ENCODE measurements around the gene ARHGAP6. TPM values are rescaled to one million over a fixed set of nuclear protein-coding genes. Genes with fewer than 3 reads are reported as not detected.

ARHGAP6 gene
- total and polyA plus RNA-seq, 8 donors: 7.0 to 25.4 (median 20.5) TPM

DNA sequence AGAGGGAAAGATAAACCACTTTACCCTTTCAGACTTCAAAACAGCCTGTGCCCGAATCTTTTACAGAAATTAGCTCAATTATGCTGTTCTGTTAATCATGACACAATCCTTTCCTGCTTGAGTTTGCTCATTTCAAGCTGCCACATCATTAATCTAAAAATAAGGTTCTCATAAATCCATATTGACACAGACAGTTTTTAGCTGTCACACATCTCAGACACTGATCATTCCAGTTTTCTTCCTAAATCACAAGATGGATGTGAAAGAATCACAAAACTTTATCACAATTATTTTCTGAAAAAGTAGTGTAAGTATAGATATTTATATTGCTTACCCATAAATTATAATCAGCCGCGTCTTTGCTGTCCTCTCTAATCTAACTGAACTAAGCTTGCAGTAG is 400.4 kb downstream of the ARHGAP6 start:
- H3K27ac ChIP-seq: no peak overlapping the region
- no peak for DNase-seq
- no peaks in the 10 kb centered on the region for H3K27me3 ChIP-seq
- TF ChIP-seq, protein P1, sequence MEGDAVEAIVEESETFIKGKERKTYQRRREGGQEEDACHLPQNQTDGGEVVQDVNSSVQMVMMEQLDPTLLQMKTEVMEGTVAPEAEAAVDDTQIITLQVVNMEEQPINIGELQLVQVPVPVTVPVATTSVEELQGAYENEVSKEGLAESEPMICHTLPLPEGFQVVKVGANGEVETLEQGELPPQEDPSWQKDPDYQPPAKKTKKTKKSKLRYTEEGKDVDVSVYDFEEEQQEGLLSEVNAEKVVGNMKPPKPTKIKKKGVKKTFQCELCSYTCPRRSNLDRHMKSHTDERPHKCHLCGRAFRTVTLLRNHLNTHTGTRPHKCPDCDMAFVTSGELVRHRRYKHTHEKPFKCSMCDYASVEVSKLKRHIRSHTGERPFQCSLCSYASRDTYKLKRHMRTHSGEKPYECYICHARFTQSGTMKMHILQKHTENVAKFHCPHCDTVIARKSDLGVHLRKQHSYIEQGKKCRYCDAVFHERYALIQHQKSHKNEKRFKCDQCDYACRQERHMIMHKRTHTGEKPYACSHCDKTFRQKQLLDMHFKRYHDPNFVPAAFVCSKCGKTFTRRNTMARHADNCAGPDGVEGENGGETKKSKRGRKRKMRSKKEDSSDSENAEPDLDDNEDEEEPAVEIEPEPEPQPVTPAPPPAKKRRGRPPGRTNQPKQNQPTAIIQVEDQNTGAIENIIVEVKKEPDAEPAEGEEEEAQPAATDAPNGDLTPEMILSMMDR (IDR thresholded peaks at IDR 0.05): no peak
- H3K4me3 ChIP-seq: no peak overlapping the region
- H3K9me3 ChIP-seq: no peaks in the 10 kb centered on the region
- intact Hi-C loops (cut with DNase I): no loop called here
- no peaks in the 10 kb centered on the region for H3K4me1 ChIP-seq
- no peak for ATAC-seq
- H3K36me3 ChIP-seq: no peaks in the 10 kb centered on the region

DNA sequence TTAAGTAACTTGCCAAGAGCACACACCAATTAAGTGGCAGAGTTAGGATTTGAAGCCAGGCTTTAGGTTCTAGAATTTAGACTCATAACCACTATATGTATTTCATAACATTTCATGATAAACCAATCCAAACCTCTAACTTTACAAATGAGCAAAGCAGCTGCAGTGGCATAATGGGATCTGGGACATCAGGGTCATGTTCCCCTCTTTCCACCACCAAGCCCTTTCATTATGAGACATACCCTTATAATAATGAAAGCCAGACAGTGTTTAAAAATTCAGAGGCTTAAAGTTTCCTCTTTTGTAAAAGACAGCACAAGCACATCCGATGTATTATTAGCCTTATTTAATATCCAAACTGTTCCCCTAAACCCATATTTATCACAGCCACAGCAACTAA is 400.8 kb downstream of the ARHGAP6 start:
- ATAC-seq (no peak), DNase-seq (no peak)
- Histone ChIP-seq H3K4me3 (no peak overlapping the region), H3K9me3 (no peaks in the 10 kb centered on the region), H3K4me1 (no peaks in the 10 kb centered on the region), H3K27ac (no peak overlapping the region), H3K36me3 (no peaks in the 10 kb centered on the region), H3K27me3 (no peaks in the 10 kb centered on the region)
- TF ChIP-seq, protein P1 (IDR thresholded peaks at IDR 0.05): no peak
- intact Hi-C loops (cut with DNase I): no loop called here

DNA sequence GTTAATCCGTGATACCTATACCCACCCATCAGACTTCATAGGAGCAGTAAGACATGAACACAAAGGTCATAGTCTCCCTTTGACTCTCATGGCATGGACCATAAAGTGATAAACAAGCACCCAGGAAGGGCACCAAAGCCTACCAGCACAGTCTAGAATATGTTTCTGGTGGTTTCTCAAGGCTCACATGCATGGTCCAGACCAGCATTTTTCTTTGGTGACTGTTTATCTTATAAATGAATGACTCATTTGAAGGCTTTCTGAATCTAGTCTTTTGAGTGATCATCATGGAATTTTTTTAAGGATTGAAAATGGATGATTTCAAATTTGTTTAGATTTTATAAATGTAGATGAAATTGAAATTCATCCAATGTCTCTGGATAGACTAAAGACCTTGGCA is 404.5 kb downstream of the ARHGAP6 start:
- peak overlapping the region in 1 of 2 donors; percentile 19 for H3K27ac ChIP-seq
- H3K9me3 ChIP-seq: no peaks in the 10 kb centered on the region
- no peaks in the 10 kb centered on the region for H3K27me3 ChIP-seq
- no peaks in the 10 kb centered on the region for H3K36me3 ChIP-seq
- no peaks in the 10 kb centered on the region for H3K4me1 ChIP-seq
- no peak for ATAC-seq
- H3K4me3 ChIP-seq: no peak overlapping the region
- intact Hi-C loops (cut with DNase I): no loop called here
- TF ChIP-seq, protein P1 (IDR thresholded peaks at IDR 0.05): no peak
- no peak for DNase-seq

DNA sequence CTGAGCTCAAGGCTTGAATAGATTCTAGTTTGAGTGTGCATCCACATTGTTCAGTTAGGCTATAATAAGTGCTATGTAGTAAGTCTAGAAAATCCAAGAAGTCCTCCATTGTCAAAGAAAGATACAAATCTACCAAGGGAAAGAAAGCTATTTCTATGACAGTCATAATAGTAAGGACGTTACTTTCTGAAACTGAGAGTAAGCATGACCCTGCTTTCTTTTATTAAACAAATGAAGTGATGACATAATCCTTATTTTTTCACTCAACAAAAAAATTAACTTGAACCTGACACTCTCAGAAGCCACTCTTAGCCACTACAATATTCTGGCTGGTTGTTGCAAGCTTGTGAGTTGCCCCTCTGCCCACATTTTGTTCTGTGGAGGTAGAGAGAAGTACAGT is 406.3 kb downstream of the ARHGAP6 start:
- intact Hi-C loops (cut with DNase I): no loop called here
- TF ChIP-seq, protein P1 (IDR thresholded peaks at IDR 0.05): no peak
- Histone ChIP-seq H3K27ac (no peak overlapping the region), H3K27me3 (no peaks in the 10 kb centered on the region), H3K4me3 (no peak overlapping the region), H3K4me1 (no peaks in the 10 kb centered on the region), H3K36me3 (no peaks in the 10 kb centered on the region), H3K9me3 (no peaks in the 10 kb centered on the region)
- DNase-seq (no peak), ATAC-seq (no peak)

DNA sequence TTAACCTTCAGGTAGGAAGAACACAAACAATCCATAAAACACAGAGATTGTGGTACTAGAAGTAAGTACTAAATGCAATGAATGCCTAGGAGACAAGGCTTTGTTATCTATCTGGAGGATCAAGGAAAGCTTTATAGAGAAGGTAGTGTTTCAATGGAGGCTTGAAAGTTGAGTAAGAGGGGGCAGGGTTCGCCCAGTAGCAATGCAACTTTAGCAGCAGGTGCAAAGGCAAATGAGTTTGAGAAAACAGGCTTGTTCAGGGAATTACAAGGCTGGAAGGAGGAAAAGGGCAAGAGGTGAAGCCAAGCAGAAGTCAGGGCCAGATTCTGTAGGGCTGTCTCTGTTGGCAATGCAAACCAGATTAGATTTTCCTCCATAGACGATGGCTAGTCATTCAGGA is 408.0 kb downstream of the ARHGAP6 start:
- ATAC-seq: no peak
- no peak overlapping the region for H3K27ac ChIP-seq
- TF ChIP-seq, protein P1 (IDR thresholded peaks at IDR 0.05): no peak
- H3K9me3 ChIP-seq: no peaks in the 10 kb centered on the region
- H3K4me3 ChIP-seq: no peak overlapping the region
- no peak for DNase-seq
- no peaks in the 10 kb centered on the region for H3K4me1 ChIP-seq
- no peaks in the 10 kb centered on the region for H3K27me3 ChIP-seq
- no peaks in the 10 kb centered on the region for H3K36me3 ChIP-seq
- intact Hi-C loops (cut with DNase I): no loop called here
